ENCODE measurements around the gene ITGA1.

Gene ITGA1

GRCh38 chr5:52875827-52876226, 88.1 kb downstream of the ITGA1 start:
- DNase-seq = no peak

GRCh38 chr5:52876456-52876855, 88.7 kb downstream of the ITGA1 start:
- no peak for DNase-seq

- DNase-seq = no peak
These were observed 90.9 kb downstream of the ITGA1 start for GRCh38 chr5:52878656-52879055.

- DNase-seq = no peak
These were observed 92.8 kb downstream of the ITGA1 start for GRCh38 chr5:52880541-52880940.

GRCh38 chr5:52881468-52881867, 93.8 kb downstream of the ITGA1 start:
- no peak for DNase-seq

GRCh38 chr5:52883110-52883509, 95.4 kb downstream of the ITGA1 start:
- no peak for DNase-seq

- DNase-seq = no peak
These were observed 96.7 kb downstream of the ITGA1 start for GRCh38 chr5:52884453-52884852.

GRCh38 chr5:52885614-52886013, 97.9 kb downstream of the ITGA1 start:
- DNase-seq = no peak

- no peak for DNase-seq
These were observed 98.5 kb downstream of the ITGA1 start for GRCh38 chr5:52886206-52886605.

- no peak for DNase-seq
These were observed 99.3 kb downstream of the ITGA1 start for GRCh38 chr5:52887066-52887465.

GRCh38 chr5:52888363-52888762, 100.6 kb downstream of the ITGA1 start:
- DNase-seq = no peak

GRCh38 chr5:52892242-52892878, 104.6 kb downstream of the ITGA1 start:
- no peak for DNase-seq

GRCh38 chr5:52893105-52893504, 105.4 kb downstream of the ITGA1 start:
- no peak for DNase-seq

GRCh38 chr5:52893863-52894262, 106.1 kb downstream of the ITGA1 start:
- DNase-seq = no peak

- DNase-seq = no peak
These were observed 106.7 kb downstream of the ITGA1 start for GRCh38 chr5:52894451-52894850.

GRCh38 chr5:52895075-52895474, 107.4 kb downstream of the ITGA1 start:
- DNase-seq = no peak

GRCh38 chr5:52895572-52896413, 108.1 kb downstream of the ITGA1 start:
- no peak for DNase-seq

- no peak for DNase-seq
These were observed 109.0 kb downstream of the ITGA1 start for GRCh38 chr5:52896534-52897237.

- no peak for DNase-seq
These were observed 109.5 kb downstream of the ITGA1 start for GRCh38 chr5:52897238-52897614.

- no peak for DNase-seq
These were observed 111.4 kb downstream of the ITGA1 start for GRCh38 chr5:52898961-52899680.

GRCh38 chr5:52903142-52903541, 115.4 kb downstream of the ITGA1 start:
- DNase-seq = no peak

GRCh38 chr5:52906343-52906742, 118.6 kb downstream of the ITGA1 start:
- no peak for DNase-seq

GRCh38 chr5:52906845-52907244, 119.1 kb downstream of the ITGA1 start:
- no peak for DNase-seq

Measured in COR-L47 (cell line).